Gastrocnemius medialis (tissue), 4 donors: ENCODE results near the gene SLC16A7.

Experiments used
- CTCF ChIP-seq, 5 experiments: fragments of 450-650 bp in 3 of 5; fragments of 200-600 bp in 2 of 5; sonication (generic) in 2 of 5; IDR thresholded peaks in 4 of 5; conservative IDR thresholded peaks in 1 of 5; 1 replicate in 4 of 5; 2 replicates in 1 of 5; pipeline ENCODE4 v1.5.1; 2016 to 2019; ENCODE audit warnings: antibody characterized with exemption in 5 of 5, mild to moderate bottlenecking in 3 of 5, moderate library complexity in 3 of 5
- POLR2A ChIP-seq, 2 donors: fragments of 450-650 bp; IDR thresholded peaks; one replicate each; pipeline ENCODE4 v1.6.1; 2017; ENCODE audit warnings: antibody characterized with exemption in 2 of 2, mild to moderate bottlenecking in 2 of 2, moderate library complexity in 2 of 2

DNA sequence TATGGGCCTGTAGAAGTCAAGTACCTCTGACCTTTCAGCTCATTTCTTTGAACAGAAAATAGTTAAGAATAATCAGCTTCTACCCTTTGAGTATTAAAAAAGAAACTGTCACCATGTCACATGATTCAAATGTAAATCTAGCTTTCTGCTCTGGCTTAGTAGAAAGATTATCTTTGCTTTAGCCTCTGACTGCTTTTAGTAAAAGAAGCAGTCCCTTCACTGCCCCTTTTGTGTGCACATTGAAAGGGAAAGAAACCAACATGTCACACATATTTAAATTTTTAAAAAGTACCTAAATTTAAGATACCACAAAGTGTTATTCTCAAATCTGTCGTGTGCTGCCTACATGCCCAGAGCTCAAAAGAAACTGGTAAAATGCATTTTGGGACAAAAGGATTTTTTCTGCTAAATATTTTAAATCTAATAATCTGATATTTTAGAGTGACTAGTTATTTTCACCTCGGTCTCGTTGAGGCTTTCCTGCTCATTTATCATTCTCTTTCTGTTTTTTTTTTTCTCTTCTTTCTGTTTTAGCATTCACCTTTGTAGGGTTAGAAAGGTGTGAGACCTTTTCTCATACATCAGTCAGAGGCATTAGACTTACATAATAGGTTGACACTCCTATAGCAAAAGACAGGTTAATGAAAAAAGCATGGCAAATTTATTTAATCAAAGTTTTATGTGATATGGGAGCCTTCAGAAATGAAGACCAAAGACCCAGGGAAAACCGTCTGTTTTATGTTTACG lies 41.3 kb downstream of the SLC16A7 start:
- TF ChIP-seq CTCF (IDR thresholded peaks at IDR 0.05 in 4 of 5, conservative IDR thresholded peaks at IDR 0.05 in 1 of 5): no peak
- TF ChIP-seq POLR2A (IDR thresholded peaks at IDR 0.05): no peak
